OCI-LY3 (cell line): ENCODE data around the gene NUP62CL.

Experiments
- H2AFZ ChIP-seq: fragments of 200-600, 300-600 bp; shearing (Covaris generic); 2 replicates; pipeline ENCODE4 v1.6.0; 2014; ENCODE audit warnings: antibody characterized with exemption, low read depth, low read length
- H3K27ac ChIP-seq: fragments of 200-600, 300-600 bp; sonication (generic); 2 replicates; pipeline ENCODE4 v1.5.1; 2014; ENCODE audit warnings: mild to moderate bottlenecking, low read length, moderate library complexity, mixed read lengths
- H3K27me3 ChIP-seq: fragments of 200-600, 300-600 bp; sonication (generic); 2 replicates; pipeline ENCODE4 v1.6.1; 2014; ENCODE audit warnings: low read depth, low read length, mixed read lengths
- H3K36me3 ChIP-seq: fragments of 200-600, 300-600 bp; sonication (generic); replicated peaks from 2 replicates; pipeline ENCODE3; 2014; ENCODE audit warnings: low read depth, low read length, mixed read lengths
- H3K4me1 ChIP-seq: fragments of 300-600, 200-600 bp; sonication (generic); 2 replicates; pipeline ENCODE4 v1.6.1; 2014; ENCODE audit warnings: low read length, mixed read lengths
- H3K4me2 ChIP-seq: fragments of 200-600, 300-600 bp; sonication (generic); 2 replicates; pipeline ENCODE4 v1.6.1; 2014; ENCODE audit warnings: low read length, mixed read lengths
- H3K4me3 ChIP-seq: fragments of 300-600, 200-600 bp; sonication (generic); 2 replicates; pipeline ENCODE4 v1.5.1; 2014; ENCODE audit warnings: antibody characterized with exemption, mild to moderate bottlenecking, low read length, moderate library complexity
- H3K79me2 ChIP-seq: fragments of 300-600, 200-600 bp; shearing (Covaris generic); 2 replicates; pipeline ENCODE4 v1.6.1; 2014; ENCODE audit warnings: mild to moderate bottlenecking, low read length, mixed read lengths
- H3K9ac ChIP-seq: fragments of 300-600, 200-600 bp; shearing (Covaris generic); 2 replicates; pipeline ENCODE4 v1.6.0; 2014; ENCODE audit warnings: mild to moderate bottlenecking, low read length, moderate library complexity
- H3K9me3 ChIP-seq: fragments of 200-600, 300-600 bp; shearing (Covaris generic); 2 replicates; pipeline ENCODE4 v1.6.1; 2014; ENCODE audit warnings: low read length, mixed read lengths; ENCODE audit not compliant: insufficient read depth
- H4K20me1 ChIP-seq: fragments of 200-600, 300-600 bp; sonication (generic); 2 replicates; pipeline ENCODE4 v1.6.1; 2016; ENCODE audit warnings: low read length, mixed read lengths; ENCODE audit not compliant: insufficient read depth
- CTCF ChIP-seq: fragments of 200-600, 300-600 bp; sonication (generic); IDR thresholded peaks from 2 replicates; pipeline ENCODE4 v1.5.1; 2014; ENCODE audit warnings: antibody characterized with exemption, low read length, low read depth
- EZH2phosphoT487 ChIP-seq: fragments of 200-600 bp; shearing (Covaris generic); IDR thresholded peaks from 2 replicates; pipeline ENCODE4 v1.6.1; 2018; ENCODE audit warnings: antibody characterized with exemption, mixed run types, low read depth

The NUP62CL gene

GRCh38 chrX:107119283-107119682, 87.0 kb downstream of the NUP62CL start:
- H3K4me2 ChIP-seq: peak overlapping the region; percentile 93
- peaks cover 23% of the 10 kb centered on the region for H3K36me3 ChIP-seq
- no peaks in the 10 kb centered on the region for H3K9me3 ChIP-seq
- H2AFZ ChIP-seq: peak overlapping the region; percentile 95
- H3K27ac ChIP-seq: no peak overlapping the region
- H3K27me3 ChIP-seq: no peaks in the 10 kb centered on the region
- peak overlapping the region; percentile 91 for H3K4me3 ChIP-seq
- peak overlapping the region; percentile 75 for H3K9ac ChIP-seq
- peaks cover 11% of the 10 kb centered on the region for H3K4me1 ChIP-seq
- H4K20me1 ChIP-seq: no peaks in the 10 kb centered on the region
- H3K79me2 ChIP-seq: peaks cover 20% of the 10 kb centered on the region
- no peak for TF ChIP-seq EZH2phosphoT487
- no peak for TF ChIP-seq CTCF

GRCh38 chrX:107118322-107119147, 87.7 kb downstream of the NUP62CL start, which contains the start of gene RBM41:
RBM41 (minus strand) TSS chrX:107118822; CDS start chrX:107118773, 49 bp downstream.
- H3K4me3 ChIP-seq: peak within 1 kb of the TSS; percentile 91
- peak within 1 kb of the TSS; percentile 35 for H3K27ac ChIP-seq
- no peaks in the 10 kb centered on the region for H3K27me3 ChIP-seq

GRCh38 chrX:107117993-107118321, 88.3 kb downstream of the NUP62CL start:
- Histone ChIP-seq H3K36me3 (peaks cover 25% of the 10 kb centered on the region), H3K9me3 (no peaks in the 10 kb centered on the region), H2AFZ (peak overlapping the region; percentile 76; the same call in 1 of the 2 replicates), H3K27me3 (no peaks in the 10 kb centered on the region), H3K27ac (peak overlapping the region; percentile 35), H3K4me2 (peak overlapping the region; percentile 93), H3K79me2 (peaks cover 20% of the 10 kb centered on the region), H3K4me1 (peaks cover 11% of the 10 kb centered on the region), H4K20me1 (no peaks in the 10 kb centered on the region), H3K9ac (peak overlapping the region; percentile 75), H3K4me3 (peak overlapping the region; percentile 91)
- TF ChIP-seq EZH2phosphoT487 (no peak), CTCF (no peak)

More at GRCh38 chrX:107118322-107119147, 87.7 kb downstream of the NUP62CL start, which contains the start of gene RBM41:
- Histone ChIP-seq H3K9me3 (no peaks in the 10 kb centered on the region), H3K4me1 (peaks cover 11% of the 10 kb centered on the region), H3K79me2 (peaks cover 20% of the 10 kb centered on the region), H4K20me1 (no peaks in the 10 kb centered on the region), H3K36me3 (peaks cover 25% of the 10 kb centered on the region), H2AFZ (peak within 1 kb of the TSS; percentile 95), H3K4me2 (peak within 1 kb of the TSS; percentile 93), H3K9ac (peak within 1 kb of the TSS; percentile 75)
- no peak for TF ChIP-seq CTCF
- no peak for TF ChIP-seq EZH2phosphoT487

DNA sequence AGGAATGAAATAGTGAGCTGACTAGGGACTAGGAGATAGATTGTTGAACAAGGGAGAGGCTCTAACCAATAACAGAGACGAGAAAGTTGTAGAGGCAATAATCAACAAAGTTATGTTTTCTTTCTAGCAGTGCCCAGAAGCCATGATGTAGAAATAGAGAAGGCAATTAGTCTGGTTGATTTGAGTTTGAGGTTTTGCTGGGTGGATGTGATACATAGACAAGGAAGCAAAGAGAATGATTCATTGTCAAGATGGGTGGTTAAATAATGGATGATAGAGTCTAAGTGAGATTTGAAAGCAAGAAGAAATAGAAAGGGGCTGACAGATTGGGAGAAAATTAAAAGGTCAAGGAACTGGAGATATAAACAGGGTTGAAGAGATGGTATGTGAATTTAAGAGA, 98.8 kb downstream of the NUP62CL start:
- Histone ChIP-seq H3K4me3 (no peak overlapping the region), H4K20me1 (no peaks in the 10 kb centered on the region; the same call in 1 of the 2 replicates), H3K9me3 (no peaks in the 10 kb centered on the region), H2AFZ (no peak overlapping the region), H3K79me2 (no peaks in the 10 kb centered on the region), H3K27ac (no peak overlapping the region), H3K9ac (no peak overlapping the region), H3K4me2 (no peak overlapping the region), H3K36me3 (peaks cover 16% of the 10 kb centered on the region), H3K4me1 (no peaks in the 10 kb centered on the region), H3K27me3 (no peaks in the 10 kb centered on the region)
- TF ChIP-seq CTCF (no peak), EZH2phosphoT487 (no peak)
